Activated T-helper 9 cell treated with anti-CD3 and anti-CD28 coated beads, Interleukin-2, amount 50 U/mL, for 16 hours (primary cell): ENCODE data around the gene RTP2.

Source experiments
- DNase-seq: peaks from one replicate; pipeline ENCODE4 v3.0.0-alpha.2; 2020; ENCODE audit warnings: low read depth

Gene RTP2

GRCh38 chr3:187667526-187667925 lies 34.8 kb downstream of the RTP2 start:
- DNase-seq = no peak

GRCh38 chr3:187665764-187666402 lies 36.5 kb downstream of the RTP2 start:
- DNase-seq = no peak

- no peak for DNase-seq
Measured at GRCh38 chr3:187665010-187665409, 37.3 kb downstream of the RTP2 start.

GRCh38 chr3:187662848-187663409 lies 39.4 kb downstream of the RTP2 start:
- no peak for DNase-seq

- no peak for DNase-seq
Measured at GRCh38 chr3:187661267-187661666, 41.1 kb downstream of the RTP2 start.

- no peak for DNase-seq
Measured at GRCh38 chr3:187651282-187651681, 51.1 kb downstream of the RTP2 start.
